Endothelial cell of umbilical vein (primary cell): ENCODE measurements around the gene ARHGEF10L. TPM values are rescaled to one million over a fixed set of nuclear protein-coding genes. Genes with fewer than 3 reads are reported as not detected.

Source experiments
- BruUV-seq: library from RNA; stranded (reverse); fragments of 400-500 nt; replicated peaks from 2 replicates; lab custom pipeline; 2021; lab: Mats Ljungman, UMichigan
- CTCF ChIA-PET: fragments of 300-600, 350-600 bp; sonication (Branson Sonifier 250); formaldehyde crosslinking; loops from one replicate; lab custom pipeline; 2021; ENCODE audit warnings: antibody characterized with exemption, inconsistent platforms; lab: Charles Lee
- POLR2A ChIA-PET: fragments of 300-600, 350-600 bp; sonication (Branson Sonifier 250); formaldehyde crosslinking; loops from one replicate; lab custom pipeline; 2021; ENCODE audit warnings: antibody characterized with exemption, inconsistent platforms; lab: Charles Lee
- DNase-seq: peaks from one replicate; pipeline ENCODE4 v3.0.0-alpha.2; 2011; ENCODE audit warnings: low read depth, low spot score
- FAIRE-seq: peaks from 2 replicates; lab custom pipeline; 2011; peaks lifted over from hg19 to GRCh38; lab: Jason Lieb, UNC
- H2AFZ ChIP-seq: 2 replicates; pipeline ENCODE4 v1.6.0; 2012; ENCODE audit warnings: low read depth, low read length, control low read depth, inconsistent platforms
- H3K27ac ChIP-seq: 2 replicates; pipeline ENCODE4 v1.5.1; 2011; ENCODE audit warnings: low read depth, mild to moderate bottlenecking, control low read depth, low read length, moderate library complexity; ENCODE audit not compliant: insufficient read depth
- H3K27me3 ChIP-seq, 2 experiments: 2 replicates each; pipeline versions ENCODE4 v1.6.0 to v1.6.1; 2011; ENCODE audit warnings: low read length in 2 of 2, mixed read lengths in 1 of 2; ENCODE audit not compliant: control insufficient read depth in 2 of 2, insufficient read depth in 2 of 2
- H3K36me3 ChIP-seq, 2 experiments: 2 replicates in 1 of 2; 3 replicates in 1 of 2; pipeline ENCODE4 v1.5.1; 2011; ENCODE audit warnings: low read length in 2 of 2, mild to moderate bottlenecking in 1 of 2, moderate library complexity in 1 of 2; ENCODE audit not compliant: control insufficient read depth in 2 of 2, insufficient read depth in 2 of 2; ENCODE audit errors: extremely low read depth in 1 of 2
- H3K4me1 ChIP-seq: 3 replicates; pipeline ENCODE4 v1.5.1; 2011; ENCODE audit warnings: mild to moderate bottlenecking, low read length; ENCODE audit not compliant: control insufficient read depth, insufficient read depth; ENCODE audit errors: extremely low read depth
- H3K4me2 ChIP-seq: 2 replicates; pipeline ENCODE4 v1.6.1; 2011; ENCODE audit warnings: low read length, control low read depth, mixed read lengths; ENCODE audit not compliant: insufficient read depth
- H3K4me3 ChIP-seq, 3 experiments: fragments of 200-600 bp in 1 of 3; sonication (generic), shearing (Covaris generic) in 1 of 3; replicated peaks in 1 of 3; 2 replicates each; pipeline ENCODE4 v1.5.1; 2011 to 2016; ENCODE audit warnings: control low read depth in 3 of 3, low read length in 3 of 3, mild to moderate bottlenecking in 2 of 3, inconsistent platforms in 1 of 3, low read depth in 1 of 3, moderate library complexity in 1 of 3; ENCODE audit not compliant: insufficient read depth in 1 of 3
- H3K79me2 ChIP-seq: 2 replicates; pipeline ENCODE4 v1.6.0; 2012; ENCODE audit warnings: low read length, inconsistent platforms; ENCODE audit not compliant: control insufficient read depth, insufficient read depth
- H3K9ac ChIP-seq: replicated peaks from 2 replicates; pipeline ENCODE3; 2011; ENCODE audit warnings: low read length, control low read depth; ENCODE audit not compliant: insufficient read depth; ENCODE audit errors: extremely low read depth
- H3K9me1 ChIP-seq: replicated peaks from 3 replicates; pipeline ENCODE4 v1.6.0; 2011; ENCODE audit warnings: mild to moderate bottlenecking, low read length; ENCODE audit not compliant: control insufficient read depth, insufficient read depth; ENCODE audit errors: extremely low read depth
- H3K9me3 ChIP-seq: replicated peaks from 2 replicates; pipeline ENCODE4 v1.5.1; 2012; ENCODE audit warnings: low read length, inconsistent platforms; ENCODE audit not compliant: control insufficient read depth, insufficient read depth
- H4K20me1 ChIP-seq: replicated peaks from 2 replicates; pipeline ENCODE3; 2011; ENCODE audit warnings: mild to moderate bottlenecking, low read length; ENCODE audit not compliant: control insufficient read depth, insufficient read depth; ENCODE audit errors: extremely low read depth
- CTCF ChIP-seq, 2 donors: IDR thresholded peaks; 1 replicate in 1 of 2; 2 replicates in 1 of 2; pipeline ENCODE4 v1.5.1; 2011; ENCODE audit warnings: low read length in 2 of 2, mild to moderate bottlenecking in 2 of 2, moderate library complexity in 2 of 2, control low read depth in 1 of 2, inconsistent platforms in 1 of 2, low read depth in 1 of 2; ENCODE audit not compliant: insufficient read depth in 1 of 2; ENCODE audit errors: extremely low read depth in 1 of 2
- EZH2 ChIP-seq: IDR thresholded peaks from 2 replicates; pipeline ENCODE4 v1.6.1; 2012; ENCODE audit warnings: borderline replicate concordance, low read depth, mild to moderate bottlenecking, moderate library complexity, low read length, inconsistent platforms; ENCODE audit not compliant: severe bottlenecking
- FOS ChIP-seq: IDR thresholded peaks from 2 replicates; pipeline ENCODE4 v1.6.1; 2011; ENCODE audit warnings: mild to moderate bottlenecking, low read length, moderate library complexity, borderline replicate concordance; ENCODE audit not compliant: insufficient read depth
- GATA2 ChIP-seq: IDR thresholded peaks from 2 replicates; pipeline ENCODE4 v1.7.0; 2011; ENCODE audit warnings: low read depth, mild to moderate bottlenecking, moderate library complexity, mixed read lengths, low read length; ENCODE audit not compliant: insufficient read length, insufficient read depth
- JUN ChIP-seq: IDR thresholded peaks from 2 replicates; pipeline ENCODE4 v1.6.1; 2011; ENCODE audit warnings: borderline replicate concordance, low read depth; ENCODE audit not compliant: insufficient read length, insufficient read depth
- MAX ChIP-seq: IDR thresholded peaks from 2 replicates; pipeline ENCODE4 v1.6.1; 2011; ENCODE audit not compliant: insufficient read depth, insufficient read length
- MYC ChIP-seq: IDR thresholded peaks from one replicate; pipeline ENCODE4 v1.6.1; 2011; ENCODE audit warnings: mild to moderate bottlenecking, low read depth, low read length
- POLR2A ChIP-seq: IDR thresholded peaks from 2 replicates; pipeline ENCODE4 v1.6.1; 2012; ENCODE audit warnings: low read depth, mild to moderate bottlenecking, control low read depth, low read length
- POLR2AphosphoS5 ChIP-seq: IDR thresholded peaks from 2 replicates; pipeline ENCODE4 v1.6.1; 2012; ENCODE audit warnings: low read depth, mild to moderate bottlenecking, control low read depth, low read length, moderate library complexity; ENCODE audit not compliant: insufficient read depth
- dilution Hi-C: fragments of 300-500 bp; cut with MboI; formaldehyde crosslinking; loops from one replicate; pipeline ENCODE4 v1.15.0; 2019; ENCODE audit warnings: low sequenced_read_pairs; ENCODE audit not compliant: extremely low pct_ligation_motif_present
- intact Hi-C: fragments of 100-400 bp; cut with micrococcal nuclease; formaldehyde crosslinking; loops from one replicate; pipeline ENCODE4 v1.10.0; 2022
- polyA plus RNA-seq, 4 experiments: library from polyadenylated mRNA; depleted of rRNA in 3 of 4; stranded (reverse) in 3 of 4; unstranded in 1 of 4; fragments of >200 nt; gene quantifications; 2 replicates each; pipeline versions ENCODE4 v1.2.1 to v1.2.3, GENCODE V29; 2011 to 2012; ENCODE audit warnings: missing spikeins in 1 of 4
- total RNA-seq: library from RNA; stranded (reverse); gene quantifications from 2 replicates; pipeline ENCODE4 v1.2.3, GENCODE V29; 2021

Gene ARHGEF10L
- total and polyA plus RNA-seq, 2 donors (not counting 3 experiments of a cell fraction or from before 2014, with no cell fraction given), result 1.9 to 5.2 TPM

- no peaks in the 10 kb centered on the region for H3K79me2 ChIP-seq
- no peaks in the 10 kb centered on the region for H3K27me3 ChIP-seq
- no peak overlapping the region for H3K4me2 ChIP-seq
- H4K20me1 ChIP-seq, result no peaks in the 10 kb centered on the region
- H2AFZ ChIP-seq, result no peak overlapping the region
- H3K27ac ChIP-seq, result no peak overlapping the region
- DNase-seq (no peak), FAIRE-seq (no peak)
- intact Hi-C loops, result no loop called here
- no TSS peak for BruUV-seq
- H3K36me3 ChIP-seq, result no peaks in the 10 kb centered on the region
- no peak for TF ChIP-seq CTCF (IDR thresholded peaks at IDR 0.05; ENCODE audit: extremely low read depth in 1 of 2, insufficient read depth in 1 of 2, low read depth in 1 of 2, low read length in 2 of 2)
- TF ChIP-seq MYC, result no peak
- no peak for TF ChIP-seq FOS
- no peak for TF ChIP-seq POLR2A
- TF ChIP-seq EZH2, result no peak
- H3K4me3 ChIP-seq, result no peak overlapping the region
- H3K4me1 ChIP-seq, result no peaks in the 10 kb centered on the region
- no peak overlapping the region for H3K9ac ChIP-seq
- no peaks in the 10 kb centered on the region for H3K9me1 ChIP-seq
- ChIA-PET POLR2A (no interaction called here), CTCF (interaction anchor here (5.3 kb wide), 1 partner anchor 13 kb away, joined by 26 read pairs; no protein-coding TSS in a partner anchor)
- dilution Hi-C loops, result no loop called here
- H3K9me3 ChIP-seq, result no peaks in the 10 kb centered on the region
Observed at GRCh38 chr1:17514776-17515175, 24.7 kb upstream of the ARHGEF10L start.

- dilution Hi-C loops (no loop called here), intact Hi-C loops (no loop called here)
- FAIRE-seq, result no peak
- Histone ChIP-seq H3K4me2 (no peak overlapping the region), H3K9ac (no peak overlapping the region), H3K27me3 (no peaks in the 10 kb centered on the region), H3K9me1 (no peaks in the 10 kb centered on the region), H4K20me1 (no peaks in the 10 kb centered on the region), H3K79me2 (no peaks in the 10 kb centered on the region), H3K36me3 (no peaks in the 10 kb centered on the region), H3K4me3 (no peak overlapping the region), H3K27ac (no peak overlapping the region), H3K9me3 (no peaks in the 10 kb centered on the region), H3K4me1 (no peaks in the 10 kb centered on the region), H2AFZ (no peak overlapping the region)
- ChIA-PET POLR2A (no interaction called here), CTCF (no interaction called here)
- DNase-seq, result no peak
- TF ChIP-seq GATA2 (no peak), FOS (no peak), MAX (no peak), EZH2 (no peak), POLR2AphosphoS5 (no peak), JUN (no peak), CTCF (IDR thresholded peaks at IDR 0.05; ENCODE audit: extremely low read depth in 1 of 2, insufficient read depth in 1 of 2, low read depth in 1 of 2, low read length in 2 of 2) (no peak), POLR2A (no peak), MYC (no peak)
- no TSS peak for BruUV-seq
Observed at GRCh38 chr1:17515902-17516301, 23.6 kb upstream of the ARHGEF10L start.
